ENCODE measurements around the gene ELAPOR2.
"Not testable (repeated sequence)": the region's sequence is repeated elsewhere in the genome, so short reads cannot be mapped to it uniquely, and the experiment has no call there.

The ELAPOR2 gene, protein sequence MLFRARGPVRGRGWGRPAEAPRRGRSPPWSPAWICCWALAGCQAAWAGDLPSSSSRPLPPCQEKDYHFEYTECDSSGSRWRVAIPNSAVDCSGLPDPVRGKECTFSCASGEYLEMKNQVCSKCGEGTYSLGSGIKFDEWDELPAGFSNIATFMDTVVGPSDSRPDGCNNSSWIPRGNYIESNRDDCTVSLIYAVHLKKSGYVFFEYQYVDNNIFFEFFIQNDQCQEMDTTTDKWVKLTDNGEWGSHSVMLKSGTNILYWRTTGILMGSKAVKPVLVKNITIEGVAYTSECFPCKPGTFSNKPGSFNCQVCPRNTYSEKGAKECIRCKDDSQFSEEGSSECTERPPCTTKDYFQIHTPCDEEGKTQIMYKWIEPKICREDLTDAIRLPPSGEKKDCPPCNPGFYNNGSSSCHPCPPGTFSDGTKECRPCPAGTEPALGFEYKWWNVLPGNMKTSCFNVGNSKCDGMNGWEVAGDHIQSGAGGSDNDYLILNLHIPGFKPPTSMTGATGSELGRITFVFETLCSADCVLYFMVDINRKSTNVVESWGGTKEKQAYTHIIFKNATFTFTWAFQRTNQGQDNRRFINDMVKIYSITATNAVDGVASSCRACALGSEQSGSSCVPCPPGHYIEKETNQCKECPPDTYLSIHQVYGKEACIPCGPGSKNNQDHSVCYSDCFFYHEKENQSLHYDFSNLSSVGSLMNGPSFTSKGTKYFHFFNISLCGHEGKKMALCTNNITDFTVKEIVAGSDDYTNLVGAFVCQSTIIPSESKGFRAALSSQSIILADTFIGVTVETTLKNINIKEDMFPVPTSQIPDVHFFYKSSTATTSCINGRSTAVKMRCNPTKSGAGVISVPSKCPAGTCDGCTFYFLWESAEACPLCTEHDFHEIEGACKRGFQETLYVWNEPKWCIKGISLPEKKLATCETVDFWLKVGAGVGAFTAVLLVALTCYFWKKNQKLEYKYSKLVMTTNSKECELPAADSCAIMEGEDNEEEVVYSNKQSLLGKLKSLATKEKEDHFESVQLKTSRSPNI

DNA sequence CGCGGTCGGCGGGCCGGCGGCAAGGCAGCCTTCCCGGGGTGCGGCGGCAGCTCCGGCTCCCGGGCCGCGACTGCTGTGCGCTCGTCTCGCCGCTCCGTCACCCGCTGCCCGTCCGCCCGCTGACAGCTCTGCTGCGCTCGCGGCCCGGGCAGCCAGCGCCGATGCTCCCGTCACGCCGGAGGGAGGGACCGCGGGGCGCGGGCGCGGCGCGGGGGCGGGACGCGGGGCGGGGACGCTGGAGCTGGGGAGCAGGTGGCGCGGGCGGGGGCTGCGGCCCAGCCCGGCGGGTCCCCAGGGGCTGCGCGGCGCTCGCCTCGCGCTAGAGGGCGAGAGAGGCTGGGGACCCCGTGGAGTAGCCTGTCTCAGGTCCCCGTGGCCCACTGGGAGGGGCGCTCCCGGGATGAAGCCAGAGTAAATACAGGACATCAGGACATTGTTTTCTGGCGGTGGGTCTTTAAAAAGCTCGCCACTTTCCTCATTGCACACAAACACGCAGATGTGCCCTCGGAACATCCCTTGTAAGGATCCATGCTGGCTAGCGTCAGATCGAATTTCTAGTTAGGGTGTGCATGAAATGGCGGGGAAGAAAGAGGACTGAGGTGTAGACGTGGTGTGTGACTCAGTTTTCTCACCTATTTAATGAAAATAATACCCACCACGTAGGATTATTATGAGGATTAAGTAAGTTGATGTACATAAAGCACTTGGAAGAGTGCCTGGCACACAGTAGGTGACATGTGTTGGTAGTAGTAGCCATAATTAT is at the start of gene ELAPOR2:
TSS of gene ELAPOR2 (minus strand) at position 130 of the 763 bp plus-strand sequence. CDS start 141 bp downstream, outside the sequence.
- DNase-seq (ENCODE audit: low read depth in 2 of 2) = peak; percentile 54 to 67

DNA sequence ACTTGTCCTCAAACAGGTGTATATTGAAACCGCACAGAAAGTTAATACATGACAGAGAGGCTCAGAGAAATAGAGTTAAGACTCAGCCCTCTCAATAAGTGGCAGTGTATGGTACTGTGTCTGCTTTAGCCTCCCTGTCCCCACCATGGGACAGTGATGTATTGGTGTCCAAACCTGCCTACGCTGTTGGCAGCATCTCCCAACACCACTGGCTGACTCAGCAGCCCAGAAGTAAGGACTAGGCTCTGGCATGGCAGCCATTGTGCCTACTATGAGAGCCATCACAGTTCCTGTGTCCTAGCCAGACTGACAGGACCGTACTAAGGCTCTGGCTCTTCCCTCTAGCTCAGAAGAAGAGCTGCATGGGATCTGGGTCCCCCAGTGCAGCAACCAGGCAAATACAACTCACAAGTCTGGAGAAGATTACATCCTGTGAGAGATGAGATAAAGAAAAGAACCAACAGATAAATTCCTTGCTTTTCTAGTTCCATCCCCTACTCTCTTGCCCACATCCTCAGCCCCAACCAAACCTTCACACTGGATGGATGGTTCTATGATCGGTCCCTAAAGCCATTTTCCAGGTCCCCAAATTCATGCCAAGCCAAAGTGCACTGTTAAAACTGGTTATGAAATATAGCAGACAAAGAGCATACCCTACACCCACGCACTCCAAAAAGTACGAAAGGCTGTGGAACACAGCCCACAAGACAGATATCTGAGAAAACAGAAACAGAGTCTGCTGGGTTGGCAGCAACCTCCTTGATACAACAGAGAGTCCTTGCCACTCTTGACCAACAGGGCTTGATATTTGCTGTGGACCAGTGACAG is 48.7 kb upstream of the ELAPOR2 start:
- no peak for DNase-seq (ENCODE audit: low read depth in 2 of 2)

DNA sequence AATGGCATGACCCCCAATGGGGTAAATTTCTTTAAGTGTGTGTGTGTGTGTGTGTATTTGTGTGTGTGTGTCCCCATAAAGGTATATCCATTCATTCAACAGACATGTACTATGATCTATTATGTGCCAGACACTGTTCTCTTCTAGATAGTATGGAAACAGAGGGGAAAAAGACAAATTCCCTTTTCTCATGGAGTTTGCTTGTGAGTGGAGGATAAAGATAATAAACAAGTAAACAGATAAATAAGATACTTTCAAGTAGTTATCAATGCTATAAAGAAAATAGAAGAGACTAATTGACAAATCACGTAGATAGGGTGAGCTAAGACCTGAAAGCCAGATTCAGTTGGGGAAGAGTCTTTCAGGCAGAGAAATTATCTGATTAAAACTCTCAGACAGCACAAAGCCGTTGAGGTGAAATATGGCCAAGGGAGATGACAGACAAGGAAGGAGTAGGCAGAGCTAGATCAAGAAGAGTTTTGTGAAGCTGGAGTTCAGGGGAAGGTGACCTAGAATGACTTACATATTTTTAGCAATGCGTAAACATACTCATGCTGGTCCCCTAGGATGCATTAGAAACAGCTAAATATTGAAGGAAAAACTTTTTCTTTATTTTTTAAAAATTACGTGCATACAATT is 47.6 kb upstream of the ELAPOR2 start:
- no peak for DNase-seq (ENCODE audit: low read depth in 2 of 2)

DNA sequence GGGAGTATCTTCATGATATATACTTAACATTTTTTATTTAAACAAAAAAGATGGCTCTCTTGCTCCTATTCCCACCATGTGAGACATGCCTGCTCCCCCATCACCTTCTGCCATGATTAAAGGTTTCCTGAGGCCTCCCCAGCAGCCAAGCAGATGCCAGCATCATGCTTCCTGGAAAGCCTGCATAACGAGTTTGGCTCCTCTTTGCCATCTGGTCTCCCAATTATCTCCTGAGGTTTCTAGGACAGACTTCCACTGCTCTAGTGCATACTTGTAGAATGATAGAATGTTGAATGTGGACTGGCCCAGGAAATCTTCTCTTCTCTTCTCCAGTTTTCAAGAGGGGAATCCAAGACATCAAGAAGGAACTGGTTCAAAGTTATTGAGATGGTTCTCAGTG is 45.9 kb upstream of the ELAPOR2 start:
- DNase-seq (ENCODE audit: low read depth in 2 of 2) = no peak

DNA sequence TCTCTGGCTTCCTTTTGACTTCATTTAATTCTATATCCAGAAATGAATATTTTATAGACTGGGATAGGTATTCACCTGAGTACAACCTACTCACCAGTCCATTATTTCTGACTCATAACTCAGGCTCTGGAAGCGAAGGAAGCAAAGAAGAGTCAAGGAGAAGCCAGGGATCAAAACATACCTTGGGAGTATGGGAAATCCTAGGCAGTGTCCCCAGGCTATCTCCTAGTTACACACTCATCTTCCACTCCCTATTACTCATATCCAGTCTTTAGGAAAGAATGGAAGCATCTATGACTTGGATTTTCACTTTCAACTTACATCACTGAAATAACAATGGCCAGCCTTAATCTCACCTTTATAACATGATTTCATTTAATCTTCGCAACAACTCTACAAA is 40.9 kb upstream of the ELAPOR2 start:
- DNase-seq (ENCODE audit: low read depth in 2 of 2) = no peak

DNA sequence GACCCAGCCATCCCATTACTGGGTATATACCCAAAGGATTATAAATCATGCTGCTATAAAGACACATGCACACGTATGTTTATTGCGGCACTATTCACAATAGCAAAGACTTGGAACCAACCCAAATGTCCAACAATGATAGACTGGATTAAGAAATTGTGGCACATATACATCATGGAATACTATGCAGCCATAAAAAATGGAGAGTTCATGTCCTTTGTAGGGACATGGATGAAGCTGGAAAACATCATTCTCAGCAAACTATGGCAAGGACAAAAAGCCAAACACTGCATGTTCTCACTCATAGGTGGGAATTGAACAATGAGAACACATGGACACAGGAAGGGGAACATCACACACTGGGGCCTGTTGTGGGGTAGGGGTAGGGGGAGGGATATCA is 37.9 kb upstream of the ELAPOR2 start:
- not testable (repeated sequence) for DNase-seq (ENCODE audit: low read depth in 2 of 2)

DNA sequence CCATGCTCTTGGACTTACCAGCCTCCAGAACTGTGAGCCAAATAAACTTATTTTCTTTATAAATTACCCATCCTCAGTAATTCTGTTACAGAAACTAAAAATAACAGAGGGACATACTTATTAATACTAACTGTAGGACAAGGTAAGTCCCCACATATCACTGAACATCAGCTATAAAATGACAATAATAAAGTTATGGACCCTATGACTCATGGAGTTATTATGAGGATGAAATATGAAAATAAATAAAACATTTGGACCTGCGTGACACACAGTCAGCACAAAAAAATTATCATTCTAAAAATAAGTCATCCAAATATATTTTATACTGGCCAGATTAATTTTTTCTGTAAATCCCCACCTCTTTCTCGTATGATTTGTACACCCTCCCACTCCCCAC is 34.9 kb upstream of the ELAPOR2 start:
- DNase-seq (ENCODE audit: low read depth in 2 of 2) = no peak

DNA sequence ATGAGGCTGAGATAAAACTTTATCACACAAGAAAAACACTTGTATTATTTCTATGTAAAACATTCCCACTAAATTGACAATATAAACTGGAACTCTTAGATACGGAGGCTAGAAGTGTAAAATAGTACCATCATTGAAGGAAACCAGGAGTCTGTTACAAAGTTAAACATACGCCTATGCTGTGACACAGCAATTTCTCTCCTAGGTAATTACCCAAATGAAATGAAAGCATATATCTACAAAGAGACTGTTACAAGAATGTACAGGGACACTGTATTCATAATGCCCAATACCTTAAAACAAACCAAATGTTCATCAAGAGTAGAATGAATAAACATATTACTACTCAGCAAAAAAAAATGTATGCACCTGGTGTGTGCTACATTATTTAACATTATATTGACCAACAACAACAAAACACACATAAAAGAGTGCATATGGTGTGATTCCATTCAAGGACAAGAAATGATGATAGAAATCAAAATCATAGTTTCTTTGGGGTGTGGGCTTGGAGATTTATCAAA is 33.2 kb upstream of the ELAPOR2 start:
- no peak for DNase-seq (ENCODE audit: low read depth in 2 of 2)

DNA sequence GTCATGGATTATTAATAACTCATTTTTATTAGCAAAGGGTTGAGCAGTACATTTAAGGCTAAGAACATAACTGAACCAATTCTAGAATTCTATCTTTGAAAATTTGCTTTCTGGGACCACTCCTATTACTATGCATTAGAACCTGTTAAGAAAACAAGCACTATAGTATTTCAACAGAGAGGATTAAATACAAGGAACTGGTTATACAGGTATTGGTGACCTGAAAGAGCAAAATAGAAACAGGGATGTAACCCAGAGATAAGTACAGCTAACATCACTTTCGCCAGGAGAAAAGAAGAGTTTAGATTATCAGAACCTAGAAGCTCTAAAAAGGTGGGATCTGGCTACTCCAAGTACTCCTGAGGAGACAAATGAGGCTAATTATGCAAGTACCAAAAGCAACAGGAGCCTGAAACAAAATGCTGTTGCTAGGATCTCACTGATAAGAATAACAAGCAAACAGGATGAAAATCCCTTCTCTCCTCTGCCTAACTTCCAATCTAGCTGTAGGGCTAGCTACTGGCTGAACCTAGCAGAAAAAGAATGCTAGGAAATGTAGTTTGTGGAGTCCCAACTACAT is 32.1 kb upstream of the ELAPOR2 start:
- DNase-seq (ENCODE audit: low read depth in 2 of 2) = no peak

DNA sequence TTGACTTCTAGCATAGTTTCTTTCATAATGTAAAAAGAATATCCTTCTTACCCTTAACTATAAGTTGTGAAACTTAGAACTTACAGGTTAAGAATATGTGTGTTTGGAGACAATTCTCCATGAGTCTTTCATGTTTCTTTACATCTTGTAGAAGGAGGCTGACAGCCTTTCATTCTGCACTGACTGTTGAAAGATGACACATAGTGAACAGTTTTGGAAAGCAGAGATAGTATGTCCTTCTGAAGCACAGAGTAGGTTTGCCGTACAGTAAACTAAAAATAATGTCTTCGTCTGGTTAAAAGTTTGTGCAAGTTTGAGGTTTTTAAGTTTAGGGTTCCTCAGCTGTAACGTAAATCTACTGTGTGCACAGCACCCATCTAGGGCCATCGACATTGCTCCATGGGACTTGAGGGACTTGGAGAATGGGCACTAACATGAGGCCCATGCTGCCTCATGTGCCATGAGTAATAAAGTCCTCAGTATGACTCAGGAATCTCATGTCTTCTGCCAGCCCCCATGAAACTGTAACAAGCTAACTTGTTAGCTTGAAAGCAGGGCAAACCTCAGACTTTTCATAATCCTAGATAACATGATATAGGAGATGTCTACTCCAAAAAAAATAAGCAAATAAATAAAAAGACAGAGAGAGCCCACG is 24.5 kb upstream of the ELAPOR2 start:
- DNase-seq (ENCODE audit: low read depth in 2 of 2) = no peak

DNA sequence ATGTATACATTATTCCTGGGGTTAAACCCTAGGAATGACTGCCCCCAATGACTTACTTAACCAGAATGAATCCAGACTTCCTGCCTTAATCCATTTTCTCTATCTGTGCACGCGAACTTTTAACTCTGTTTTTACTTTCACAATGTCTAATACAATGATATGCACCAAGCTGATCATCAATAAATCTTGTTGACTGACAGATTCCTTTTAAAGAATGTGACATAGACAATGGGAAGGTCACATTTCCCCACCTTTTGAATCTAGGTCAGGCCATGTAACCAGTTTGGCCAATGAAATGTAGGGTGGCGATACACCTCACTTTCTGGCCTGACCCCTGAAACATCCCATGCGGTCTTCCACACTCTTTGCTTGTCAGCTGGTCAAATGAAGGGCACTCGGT is 23.2 kb upstream of the ELAPOR2 start:
- no peak for DNase-seq (ENCODE audit: low read depth in 2 of 2)

DNA sequence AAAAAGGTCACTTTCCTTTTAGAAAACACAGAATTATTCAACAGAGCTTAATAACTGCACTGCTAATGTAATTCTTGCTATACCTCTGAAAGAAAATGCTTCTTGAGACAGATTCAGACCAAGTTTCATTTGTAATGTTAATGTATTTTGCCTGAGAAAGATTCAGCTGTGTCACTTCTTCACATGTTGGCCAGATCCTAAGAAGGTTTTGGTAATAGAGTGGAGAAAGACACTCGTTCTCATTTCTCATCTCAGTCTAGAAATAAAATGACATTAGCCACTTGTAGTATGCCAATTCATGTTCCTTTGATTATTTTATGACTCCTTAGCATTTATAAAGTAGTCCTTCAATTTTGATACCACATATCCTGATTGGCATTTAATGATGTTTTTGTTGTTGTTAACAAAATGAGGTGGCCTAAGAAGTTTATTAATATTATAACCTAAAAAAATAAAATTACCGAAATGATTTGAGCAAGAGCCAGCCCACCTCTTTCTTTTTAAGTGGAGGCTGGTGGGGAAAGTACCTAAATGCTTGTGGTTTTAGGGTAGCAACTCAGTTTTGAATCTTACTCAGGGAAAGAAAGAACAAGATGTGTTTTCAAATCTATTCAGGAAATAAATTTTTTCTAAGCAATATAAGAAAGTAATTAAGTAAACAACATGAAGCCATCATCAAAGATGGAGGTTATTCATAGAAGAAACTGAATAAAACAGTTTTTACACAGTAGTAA is 16.4 kb upstream of the ELAPOR2 start:
- no peak for DNase-seq (ENCODE audit: low read depth in 2 of 2)

DNA sequence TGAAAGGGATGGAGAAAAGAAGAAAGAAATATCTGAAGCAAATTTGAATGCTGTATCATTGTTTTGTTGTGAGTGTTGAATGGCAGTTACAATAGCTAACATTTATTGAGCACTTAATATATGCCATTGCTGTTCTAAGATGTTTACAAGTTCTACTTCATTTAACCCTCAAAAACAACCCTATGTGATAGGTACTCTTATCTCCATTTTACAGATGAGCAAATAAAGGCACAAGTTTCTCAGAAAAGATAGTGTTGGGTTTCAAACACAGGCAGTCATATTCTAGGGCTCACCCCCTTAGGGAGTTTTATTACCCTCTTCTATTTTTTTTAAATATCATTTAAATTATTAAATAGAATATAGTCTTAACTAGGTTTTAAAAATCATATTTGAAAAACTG is 8.3 kb upstream of the ELAPOR2 start:
- DNase-seq (ENCODE audit: low read depth in 2 of 2) = no peak

DNA sequence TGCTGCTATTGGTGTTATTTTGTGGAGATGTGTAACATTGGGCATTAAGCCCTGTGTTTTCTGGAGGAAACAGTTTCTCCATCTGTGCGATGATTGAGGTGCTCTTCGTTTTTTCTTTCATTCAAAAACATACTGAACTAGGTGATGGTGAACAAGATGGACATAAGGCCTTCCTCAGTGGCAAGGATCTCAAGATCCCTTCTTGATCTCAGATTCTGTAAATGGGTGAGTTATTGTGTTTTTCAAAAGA is 759 bp upstream of the ELAPOR2 start:
- DNase-seq (ENCODE audit: low read depth in 2 of 2) = no peak

DNA sequence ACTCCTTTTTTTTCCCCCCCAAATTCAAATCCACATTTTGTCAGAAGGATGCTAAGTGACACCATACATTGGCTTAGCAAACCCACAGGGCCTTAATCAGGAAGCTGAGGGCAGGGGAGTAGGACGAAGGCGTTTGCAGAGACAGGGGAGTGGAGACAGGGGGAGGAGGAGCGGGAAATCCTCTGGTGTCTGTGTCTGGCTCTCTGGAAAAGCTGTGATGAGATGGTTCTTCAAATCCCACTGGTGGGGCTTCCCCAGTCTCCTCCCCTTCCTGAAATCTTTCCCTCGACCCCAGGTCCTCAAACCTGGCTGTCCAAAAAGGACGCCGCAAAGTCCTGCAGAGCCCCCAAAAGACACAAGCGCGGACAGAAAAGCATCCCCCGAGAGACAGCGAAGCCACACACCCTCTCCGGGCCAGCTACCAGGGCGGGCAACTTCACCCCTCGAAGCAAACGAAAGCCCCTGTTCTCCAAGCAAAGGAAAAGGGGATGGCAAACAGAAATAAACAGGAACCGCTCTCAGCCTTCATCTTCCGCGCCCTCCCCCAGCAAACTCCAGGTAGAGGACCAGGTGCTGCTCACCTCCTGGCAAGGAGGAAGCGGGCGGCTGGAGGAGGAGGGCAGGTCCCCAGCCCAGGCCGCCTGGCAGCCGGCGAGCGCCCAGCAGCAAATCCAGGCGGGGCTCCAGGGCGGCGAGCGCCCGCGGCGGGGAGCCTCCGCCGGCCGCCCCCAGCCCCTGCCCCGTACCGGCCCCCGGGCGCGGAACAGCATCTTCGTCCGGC is 520 bp downstream of the ELAPOR2 start:
- no peak for DNase-seq (ENCODE audit: low read depth in 2 of 2)

DNA sequence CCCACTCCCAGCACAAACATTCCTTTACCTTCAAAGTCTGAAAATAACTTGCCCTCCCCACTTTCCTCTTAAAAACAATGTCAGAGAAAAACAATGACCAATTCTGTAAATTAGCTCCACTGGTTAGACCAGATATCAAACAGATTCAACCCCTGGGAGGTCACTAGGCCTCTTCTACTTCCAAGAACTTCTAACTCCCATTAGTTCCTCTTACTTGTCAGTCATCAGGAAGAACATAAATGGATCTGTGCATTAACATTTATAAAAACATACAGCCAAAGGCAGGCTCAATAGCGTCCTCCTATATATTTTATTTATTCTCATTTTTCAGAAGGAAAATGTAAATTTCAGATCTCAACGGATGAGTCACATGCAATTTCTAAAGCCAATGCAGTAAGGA is 2.2 kb downstream of the ELAPOR2 start:
- DNase-seq (ENCODE audit: low read depth in 2 of 2) = no peak

DNA sequence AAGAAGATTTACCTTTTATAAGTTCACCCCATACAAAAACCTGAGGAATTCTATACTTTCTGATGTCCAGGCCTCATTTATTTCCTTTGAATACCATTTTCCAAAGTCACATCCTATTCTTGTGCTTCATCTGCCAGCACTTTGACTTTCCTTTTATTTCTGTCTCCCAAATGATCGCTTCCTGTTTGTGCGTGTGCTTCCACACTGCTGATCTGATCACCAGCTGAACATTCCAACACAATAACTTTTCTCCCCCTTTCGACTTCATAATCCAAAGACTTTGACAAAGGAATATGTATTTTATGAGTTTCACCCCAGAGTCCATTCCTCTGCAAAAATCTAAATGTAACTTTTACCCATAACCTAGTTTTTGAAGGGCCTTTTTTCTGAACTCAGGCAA is 3.1 kb downstream of the ELAPOR2 start:
- DNase-seq (ENCODE audit: low read depth in 2 of 2) = no peak

DNA sequence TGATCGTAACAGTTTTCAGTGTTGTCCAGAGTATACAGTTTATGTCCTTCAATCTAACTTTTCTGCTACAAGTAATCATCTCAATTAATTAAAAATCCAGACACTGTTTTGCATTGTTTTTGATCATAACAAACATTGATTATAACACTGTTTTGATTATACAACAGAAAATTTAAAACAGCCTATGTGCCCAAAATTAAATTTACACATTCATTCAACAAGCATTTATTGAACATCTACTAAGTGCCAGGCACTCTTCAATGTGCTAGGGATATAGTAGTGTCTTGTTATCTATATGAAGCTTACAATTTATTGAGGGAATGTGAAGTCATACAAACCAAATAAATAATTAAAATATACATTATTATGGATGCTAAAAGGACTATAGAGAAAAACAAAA is 10.6 kb downstream of the ELAPOR2 start:
- no peak for DNase-seq (ENCODE audit: low read depth in 2 of 2)

All from stimulated activated CD8-positive, alpha-beta memory T cell treated with anti-CD3 and anti-CD28 coated beads, Interleukin-2, amount 100 ng/mL, for 1 hour (primary cell).